Measurements from ENCODE around the gene FLNB.

The FLNB gene

DNA sequence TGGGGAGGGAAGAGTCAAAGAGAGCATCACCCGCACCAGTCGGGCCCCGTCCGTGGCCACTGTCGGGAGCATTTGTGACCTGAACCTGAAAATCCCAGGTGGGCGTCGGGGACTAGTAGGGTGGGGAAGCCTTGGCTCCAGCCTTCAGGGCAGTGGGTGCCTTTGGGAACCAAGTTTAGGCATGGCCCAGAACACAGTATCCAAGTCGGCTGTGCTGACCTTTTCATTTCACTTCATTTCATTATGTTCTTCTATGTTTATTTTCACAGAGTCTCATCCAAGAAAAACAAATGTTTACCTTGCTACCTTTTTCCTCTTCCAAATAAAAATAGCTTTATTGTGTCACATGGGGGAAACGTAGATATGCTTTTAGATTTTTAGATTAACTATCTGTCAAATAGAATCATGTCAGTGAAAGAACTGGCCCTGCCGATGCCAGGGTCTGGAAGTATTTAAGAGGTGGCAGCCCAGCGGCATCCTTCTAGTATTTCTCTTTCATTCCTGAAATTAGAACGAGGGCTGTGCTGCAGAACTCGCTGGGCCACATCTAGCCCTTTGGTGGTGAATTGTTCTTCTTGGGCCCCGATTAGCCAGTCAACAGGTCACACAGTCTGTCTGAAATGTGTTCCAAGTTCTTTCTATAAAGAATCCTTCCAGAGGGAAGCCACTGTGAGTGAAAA, 142.0 kb downstream of the FLNB start:
- DNase-seq: no peak

DNA sequence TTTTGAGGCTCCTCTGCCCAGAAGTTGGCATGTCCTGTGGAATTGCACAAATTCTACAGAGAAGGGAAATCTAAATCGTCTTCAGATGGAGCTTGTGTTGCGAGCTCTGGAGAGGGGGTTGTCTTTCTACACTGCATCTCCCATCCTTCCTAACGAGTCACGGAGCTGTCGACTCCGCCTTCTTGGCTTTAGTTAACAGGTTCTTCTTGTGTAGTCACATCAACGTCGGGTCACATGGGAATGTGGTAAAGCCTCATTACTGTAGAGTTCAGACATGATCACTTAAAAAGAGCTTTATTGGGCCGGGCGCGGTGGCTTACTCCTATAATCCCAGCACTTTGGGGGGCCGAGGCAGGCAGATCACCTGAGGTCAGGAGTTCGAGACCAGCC, 142.6 kb downstream of the FLNB start:
- DNase-seq: no peak

DNA sequence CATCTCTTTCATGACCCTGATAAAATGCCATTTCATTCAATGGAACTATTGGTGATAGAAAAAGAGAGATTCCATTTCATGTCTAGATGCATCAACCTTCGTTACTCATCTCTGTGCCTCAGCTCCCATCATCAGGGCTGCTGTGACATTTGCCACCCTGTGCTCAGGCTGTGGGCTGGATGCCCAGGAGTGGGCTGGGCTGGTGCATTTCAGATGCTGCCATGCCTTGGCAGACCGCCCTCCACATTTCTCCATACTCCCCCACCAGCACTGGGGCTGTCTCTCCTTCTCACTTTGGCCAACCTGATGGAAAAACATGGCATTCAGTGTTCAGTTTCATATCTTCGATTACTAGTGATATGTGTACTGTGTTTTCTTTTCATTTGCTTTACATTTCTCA, 143.4 kb downstream of the FLNB start:
- DNase-seq: no peak

DNA sequence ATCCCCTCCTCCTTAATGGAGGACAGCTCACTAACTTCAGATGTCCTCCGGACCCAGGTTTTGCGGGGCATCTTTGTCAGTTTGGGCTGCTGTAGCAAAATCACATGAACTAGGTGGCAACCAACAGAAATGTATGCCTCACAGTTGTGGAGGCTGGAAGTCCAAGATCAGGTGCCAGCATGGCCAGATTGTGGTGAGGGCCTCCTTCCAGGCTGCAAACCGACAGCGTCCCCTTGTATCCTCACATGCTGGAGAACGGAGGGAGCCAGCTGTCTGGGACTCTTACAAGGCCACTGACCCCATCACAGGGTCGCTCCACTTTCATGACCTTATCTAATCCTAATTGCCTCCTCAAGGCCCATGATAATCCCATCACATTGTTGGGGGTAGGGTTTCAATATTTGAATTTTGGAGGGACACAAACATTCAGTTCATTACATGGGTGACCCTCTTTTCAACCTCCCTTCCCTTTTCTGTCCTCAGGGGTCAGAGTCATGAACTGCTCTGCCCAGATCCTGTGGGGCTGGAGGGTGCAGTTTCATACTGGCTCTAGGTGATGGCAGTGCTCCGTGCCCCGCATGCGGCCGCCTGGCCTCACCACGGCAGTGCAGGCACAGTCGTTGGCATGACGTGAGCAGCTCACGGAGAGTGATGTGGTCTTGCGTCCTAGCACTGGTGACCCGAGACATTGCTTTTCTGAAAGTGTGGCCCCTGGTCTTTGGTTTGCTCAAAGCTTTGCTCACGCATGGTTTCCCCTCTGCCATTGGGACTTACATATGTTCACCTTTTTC, 144.2 kb downstream of the FLNB start:
- DNase-seq: no peak

DNA sequence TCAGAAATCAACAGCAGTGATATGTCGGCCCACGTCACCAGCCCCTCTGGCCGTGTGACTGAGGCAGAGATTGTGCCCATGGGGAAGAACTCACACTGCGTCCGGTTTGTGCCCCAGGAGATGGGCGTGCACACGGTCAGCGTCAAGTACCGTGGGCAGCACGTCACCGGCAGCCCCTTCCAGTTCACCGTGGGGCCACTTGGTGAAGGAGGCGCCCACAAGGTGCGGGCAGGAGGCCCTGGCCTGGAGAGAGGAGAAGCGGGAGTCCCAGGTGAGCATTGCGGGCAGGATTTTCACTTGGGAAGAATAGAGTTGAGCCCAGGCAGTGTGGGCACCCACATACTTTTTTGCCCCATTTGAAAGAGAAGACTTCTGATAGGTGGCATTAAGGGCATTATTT, 145.1 kb downstream of the FLNB start:
- DNase-seq: no peak

DNA sequence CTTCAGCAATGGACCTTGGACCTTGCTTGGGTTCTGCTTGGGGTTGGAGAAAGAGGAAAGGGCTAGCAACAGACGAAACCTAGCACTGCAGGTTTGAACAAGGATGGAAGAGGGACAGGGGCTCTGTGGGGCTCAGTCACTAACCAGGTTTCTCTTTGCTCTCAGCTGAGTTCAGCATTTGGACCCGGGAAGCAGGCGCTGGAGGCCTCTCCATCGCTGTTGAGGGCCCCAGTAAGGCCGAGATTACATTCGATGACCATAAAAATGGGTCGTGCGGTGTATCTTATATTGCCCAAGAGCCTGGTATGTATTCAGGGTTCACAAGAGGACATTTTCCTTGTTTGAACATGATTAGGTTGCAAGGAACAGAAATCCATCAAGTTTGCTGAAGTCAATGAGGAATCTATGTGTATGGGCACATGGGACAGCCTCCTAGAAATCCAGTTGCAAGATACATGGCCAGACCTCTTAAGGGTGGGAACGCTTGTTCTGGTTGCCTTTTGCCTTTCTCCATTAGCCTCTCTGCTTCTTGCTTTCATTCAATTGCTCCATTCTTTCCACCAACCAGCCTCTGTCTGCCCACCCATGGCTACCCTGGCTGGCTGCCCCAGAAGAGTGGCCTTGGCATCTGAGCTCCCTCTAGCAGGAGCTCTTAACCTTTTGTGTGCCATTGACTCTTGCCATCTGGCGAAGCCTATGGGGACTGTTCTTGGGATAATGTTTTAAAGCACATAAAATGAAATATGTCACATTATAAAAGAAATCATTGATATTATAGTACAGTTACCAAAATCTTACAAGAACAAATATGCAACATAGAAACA, 146.6 kb downstream of the FLNB start:
- no peak for DNase-seq

DNA sequence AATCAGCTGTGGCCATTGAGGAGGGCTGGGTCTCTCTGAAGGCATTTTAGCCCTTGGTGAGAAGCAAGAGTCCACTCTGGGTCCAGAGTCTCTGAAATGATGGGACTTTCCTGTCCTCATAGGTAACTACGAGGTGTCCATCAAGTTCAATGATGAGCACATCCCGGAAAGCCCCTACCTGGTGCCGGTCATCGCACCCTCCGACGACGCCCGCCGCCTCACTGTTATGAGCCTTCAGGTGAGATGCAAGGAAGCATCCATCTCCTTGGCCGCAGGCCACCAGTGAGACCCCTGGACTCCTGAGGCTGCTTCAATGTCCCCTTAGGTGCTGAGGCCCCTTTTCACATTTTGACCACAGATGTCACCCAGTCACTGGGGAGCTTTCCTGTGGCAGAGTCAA, 147.6 kb downstream of the FLNB start:
- no peak for DNase-seq

DNA sequence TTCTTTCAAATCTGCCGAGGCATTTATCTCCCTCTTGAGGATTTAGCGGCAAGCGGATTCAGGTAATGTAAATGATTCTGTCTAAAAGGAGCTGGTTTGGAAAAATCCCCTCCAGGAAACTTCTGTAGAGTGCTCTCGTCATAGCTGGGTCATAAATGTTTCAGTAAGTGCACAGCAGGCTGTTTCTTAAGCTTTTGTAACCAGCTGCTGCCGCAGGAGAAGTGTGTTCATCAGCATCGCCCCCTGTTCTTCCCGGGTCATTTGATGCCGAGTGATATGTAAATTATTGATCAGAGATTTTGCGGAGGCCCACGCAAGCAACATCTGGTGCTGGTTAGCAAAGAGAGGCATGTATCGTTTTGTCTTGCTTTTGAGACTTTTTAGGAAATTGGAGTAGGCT, 149.5 kb downstream of the FLNB start:
- DNase-seq: no peak

DNA sequence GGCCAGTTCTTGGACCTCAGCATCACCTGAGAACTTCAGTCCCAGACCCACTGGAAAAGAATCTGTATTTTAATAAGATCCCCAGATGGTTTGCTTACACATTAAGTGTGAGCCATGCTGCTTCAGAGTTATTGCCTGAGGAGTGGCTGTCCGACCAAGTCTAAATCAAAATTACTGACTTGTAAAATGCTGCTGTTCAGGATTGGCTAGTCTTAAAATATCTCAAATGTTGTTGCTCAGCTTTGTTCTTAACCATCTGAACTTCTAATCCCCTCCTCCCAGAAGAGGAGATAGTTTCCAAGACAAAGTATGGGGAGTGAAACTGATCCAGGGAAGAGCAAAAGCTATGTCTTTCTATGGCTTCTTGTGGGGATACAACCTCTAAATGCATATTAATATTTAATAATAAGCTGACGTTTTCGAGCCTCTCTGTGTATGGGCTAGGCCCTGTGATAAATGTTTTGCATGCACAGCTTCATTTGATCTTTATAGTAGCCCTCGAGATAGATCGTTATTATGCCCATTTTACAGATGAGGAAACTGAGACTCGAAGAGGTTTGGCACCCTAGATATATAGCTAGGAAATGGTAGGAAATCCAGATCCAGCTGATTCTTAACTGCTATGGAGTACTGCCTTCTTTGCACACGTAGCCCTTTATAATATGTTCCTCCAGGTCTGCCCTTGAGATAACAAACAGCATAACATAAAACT, 150.4 kb downstream of the FLNB start:
- DNase-seq: no peak

DNA sequence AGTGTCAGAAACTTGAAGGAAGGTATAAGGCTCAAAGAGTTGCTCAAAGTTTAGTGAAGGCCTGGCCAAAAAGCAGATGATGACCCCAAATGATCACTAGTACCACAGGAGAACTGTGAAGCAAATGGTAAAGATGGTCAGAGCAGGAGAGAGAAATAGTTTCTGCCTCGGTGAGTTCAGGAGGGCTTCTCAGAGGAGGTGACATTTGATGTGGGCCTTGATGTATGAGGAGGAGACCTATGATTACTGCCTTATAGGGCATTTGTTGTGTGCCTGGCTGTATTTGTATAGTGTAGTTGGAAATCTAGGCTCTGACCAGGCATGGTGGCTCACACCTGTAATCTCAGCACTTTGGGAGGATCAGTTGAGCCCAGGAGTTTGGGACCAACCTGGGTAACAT, 152.2 kb downstream of the FLNB start:
- no peak for DNase-seq

DNA sequence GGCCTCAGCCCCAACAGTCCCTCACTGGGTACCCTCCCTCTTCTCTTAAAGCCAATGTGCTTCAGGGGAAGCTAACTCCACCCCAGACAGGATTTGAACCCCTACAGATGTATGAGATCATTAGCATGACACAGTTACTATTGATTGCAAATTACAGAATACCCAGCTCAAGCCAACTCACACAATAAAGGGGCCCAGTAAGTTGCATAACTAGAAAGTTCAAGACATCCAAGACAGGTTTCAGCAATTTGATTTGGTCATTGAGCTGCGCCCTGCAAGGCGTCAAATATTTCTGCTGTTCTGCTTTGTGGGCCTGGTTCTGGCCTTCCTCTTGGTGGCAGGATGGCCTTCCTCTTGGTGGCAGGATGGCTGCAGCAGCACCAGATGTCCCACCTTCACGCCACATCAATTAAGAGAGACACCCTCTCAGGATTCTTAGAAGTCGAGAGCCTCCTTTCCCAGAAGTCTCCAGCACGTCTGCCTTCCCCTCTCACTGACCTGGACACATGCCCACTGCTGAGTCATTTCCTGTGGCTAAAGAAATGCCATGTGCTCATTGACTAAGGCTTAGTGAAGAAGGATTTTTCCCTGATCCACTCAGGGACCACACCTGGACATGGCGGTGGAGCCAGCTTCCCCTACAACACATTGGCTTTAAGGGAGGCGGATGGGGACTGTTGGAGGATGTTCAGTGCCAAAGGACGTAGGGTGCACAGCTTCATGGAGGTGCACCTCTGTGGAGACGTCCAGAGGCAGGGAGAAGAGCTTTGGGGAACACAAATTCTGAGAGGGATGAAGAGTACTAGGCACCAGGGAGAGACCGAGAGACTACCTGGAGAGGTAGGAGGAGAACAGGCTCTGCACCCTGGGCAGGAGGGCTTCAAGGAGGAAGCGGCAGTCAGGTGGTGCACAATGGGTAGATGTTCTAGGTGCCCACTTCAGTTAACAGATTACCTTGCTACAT, 153.5 kb downstream of the FLNB start:
- peak; percentile 51 to 67 for DNase-seq

DNA sequence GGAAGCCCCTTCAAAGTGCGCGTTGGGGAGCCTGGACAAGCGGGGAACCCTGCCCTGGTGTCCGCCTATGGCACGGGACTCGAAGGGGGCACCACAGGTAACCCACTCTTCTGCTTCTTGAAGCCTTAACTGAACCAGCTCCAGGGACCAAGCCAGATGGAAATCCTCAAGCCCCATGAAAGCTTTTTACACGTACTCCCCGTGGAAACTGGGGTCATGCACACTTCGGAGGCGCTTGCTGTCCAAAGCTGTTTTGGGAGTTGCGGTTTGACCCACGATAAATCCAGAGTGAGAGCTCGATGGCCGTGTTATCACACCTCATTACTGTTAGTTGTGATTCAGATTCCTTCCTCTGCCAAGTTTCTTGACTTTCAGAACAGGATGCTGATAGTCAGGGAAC, 155.0 kb downstream of the FLNB start:
- DNase-seq: no peak

DNA sequence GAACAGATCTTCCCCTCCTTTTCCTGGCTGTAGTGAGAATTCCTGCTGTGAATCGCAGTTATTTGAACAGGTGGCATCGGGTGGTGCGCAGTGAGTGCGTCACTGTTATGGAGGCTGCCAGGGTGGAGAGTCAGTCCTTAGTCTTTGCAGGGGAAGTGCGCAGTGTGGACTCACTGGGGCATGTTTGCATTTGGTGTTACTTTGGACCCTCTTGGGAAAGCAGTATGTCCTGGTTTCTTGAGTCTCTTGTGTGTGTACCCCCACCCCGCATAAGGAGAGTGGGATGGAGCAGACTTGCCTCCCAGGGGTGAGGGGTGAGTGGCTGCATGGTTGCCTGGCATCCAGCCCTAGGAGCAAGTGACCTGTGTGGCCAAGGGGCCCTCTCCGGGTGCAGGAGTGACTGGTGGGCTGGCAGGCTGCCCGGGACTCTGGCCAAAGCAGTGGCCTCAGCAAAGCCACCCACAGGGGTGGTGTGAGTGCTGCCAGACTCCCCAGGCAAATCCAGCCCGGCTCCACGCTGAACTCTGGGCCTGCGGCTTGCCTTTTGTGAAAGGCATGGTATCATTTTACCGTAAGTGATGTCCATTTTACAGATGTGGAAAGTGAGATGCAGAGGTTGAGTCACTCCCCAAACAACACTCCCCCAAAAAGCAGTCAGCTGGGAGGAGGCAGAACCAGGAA, 156.1 kb downstream of the FLNB start:
- no peak for DNase-seq

DNA sequence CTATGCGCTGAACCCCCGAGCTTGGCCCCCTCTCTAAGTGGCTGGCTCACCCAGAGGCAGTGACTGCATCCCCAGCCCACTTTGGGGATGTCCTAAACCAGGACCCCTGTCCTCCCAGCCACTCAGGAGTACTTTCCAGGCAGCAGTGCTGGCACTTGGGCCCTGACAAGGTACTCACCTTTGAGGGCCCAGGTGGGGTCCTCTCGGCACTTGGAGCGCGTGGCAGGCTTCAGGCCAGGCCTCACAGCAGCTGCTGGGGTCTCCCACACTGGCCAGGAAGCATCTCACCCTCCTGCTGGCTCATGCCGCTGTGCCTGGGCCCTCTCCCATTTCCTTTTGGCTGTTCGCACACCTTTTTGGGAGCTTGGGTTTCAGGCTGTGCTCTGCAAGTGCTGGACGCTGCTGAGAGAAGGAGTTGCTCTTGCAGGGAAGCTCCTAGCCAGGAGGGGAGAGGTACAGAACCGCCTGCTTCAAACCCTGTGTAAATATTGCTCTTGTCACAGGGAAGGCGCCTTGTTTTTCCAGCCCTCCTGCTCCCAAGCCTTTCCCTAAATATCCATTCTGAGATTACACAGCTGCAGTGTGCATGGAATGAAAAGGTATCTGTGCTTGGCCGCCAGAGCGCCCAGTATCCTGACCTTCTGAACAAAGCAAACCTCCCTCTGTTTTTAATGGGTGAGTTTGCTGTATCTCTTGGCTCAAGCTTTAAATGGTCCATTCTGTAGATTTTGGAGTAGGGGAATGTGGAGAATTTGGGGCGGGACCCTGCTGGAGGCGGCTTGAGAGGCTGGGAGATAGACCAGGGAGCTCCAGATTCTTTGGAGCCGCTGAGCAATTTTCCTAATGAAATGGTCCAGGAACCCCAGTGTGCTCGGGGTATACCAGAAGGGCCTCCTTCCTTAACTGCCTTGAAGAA, 156.9 kb downstream of the FLNB start:
- DNase-seq: no peak

DNA sequence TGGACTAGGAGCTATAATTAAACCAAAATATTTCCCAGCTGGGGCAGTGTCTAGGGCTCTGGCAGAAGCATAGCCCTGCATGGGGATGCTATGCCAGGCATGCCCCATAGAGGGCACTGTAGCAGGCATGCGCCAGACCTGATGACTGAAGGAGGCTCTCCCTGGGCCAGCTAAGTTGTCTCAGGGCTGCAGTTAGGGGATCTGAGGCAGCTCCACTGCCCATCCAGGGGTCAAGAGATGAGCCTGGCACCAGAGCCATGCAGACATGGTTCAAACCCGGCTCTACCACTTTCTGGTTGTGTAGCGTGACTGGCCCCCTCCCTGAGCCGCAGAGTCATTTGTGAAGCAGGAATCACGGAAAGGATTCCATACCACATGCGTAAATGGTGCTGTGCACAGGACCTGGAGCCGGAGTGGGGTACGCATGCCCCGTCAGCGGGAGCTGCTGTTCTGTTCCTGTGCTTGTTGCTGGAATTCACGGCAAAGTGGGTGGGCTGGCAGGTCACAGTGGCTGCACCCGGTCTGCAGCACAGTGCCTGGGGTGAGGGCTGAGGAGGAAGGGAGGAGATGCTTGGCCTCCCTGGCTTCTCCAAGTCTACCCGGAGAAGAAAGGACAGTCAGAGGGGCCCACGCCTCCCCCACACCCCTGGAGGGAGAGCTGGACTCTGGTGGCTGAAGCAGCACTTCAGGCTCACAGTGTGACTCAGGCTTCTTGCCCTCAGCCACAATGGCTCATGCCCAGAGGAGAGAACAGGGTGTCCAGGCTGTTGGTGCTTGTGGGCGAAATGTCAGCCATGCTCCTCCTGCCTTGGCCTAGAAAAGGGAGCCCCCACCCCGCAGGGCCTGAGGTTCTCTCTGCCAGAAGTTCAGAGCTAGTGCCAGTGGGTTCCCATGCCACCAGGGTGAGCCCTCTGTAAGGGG, 159.5 kb downstream of the FLNB start:
- DNase-seq: peak; percentile 24 to 74

DNA sequence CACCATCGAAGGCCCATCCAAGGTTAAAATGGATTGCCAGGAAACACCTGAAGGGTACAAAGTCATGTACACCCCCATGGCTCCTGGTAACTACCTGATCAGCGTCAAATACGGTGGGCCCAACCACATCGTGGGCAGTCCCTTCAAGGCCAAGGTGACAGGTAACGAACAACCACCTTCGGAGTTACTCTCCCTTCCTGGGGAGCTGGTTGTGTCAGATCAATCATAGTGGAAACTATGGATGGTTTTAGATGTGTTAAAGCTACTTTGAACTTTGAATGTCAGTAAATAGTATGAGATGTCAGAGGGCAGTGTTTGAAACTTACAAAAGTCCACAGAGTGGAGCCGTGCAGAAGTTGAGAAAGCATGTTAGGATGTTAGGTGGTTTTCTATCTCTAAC, 160.3 kb downstream of the FLNB start:
- DNase-seq: no peak

DNA sequence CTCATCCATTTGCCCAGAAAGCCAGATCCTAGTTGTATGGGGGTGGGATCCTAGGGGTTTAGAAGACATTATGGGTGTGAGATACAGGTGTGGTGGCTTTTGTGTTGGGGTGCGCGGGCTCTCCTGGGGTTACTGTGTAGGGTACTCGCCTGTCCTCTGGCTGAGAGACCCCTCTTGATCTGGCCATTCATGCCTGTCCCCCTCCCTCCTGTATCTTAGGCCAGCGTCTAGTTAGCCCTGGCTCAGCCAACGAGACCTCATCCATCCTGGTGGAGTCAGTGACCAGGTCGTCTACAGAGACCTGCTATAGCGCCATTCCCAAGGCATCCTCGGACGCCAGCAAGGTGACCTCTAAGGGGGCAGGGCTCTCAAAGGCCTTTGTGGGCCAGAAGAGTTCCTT, 161.1 kb downstream of the FLNB start:
- DNase-seq: no peak

DNA sequence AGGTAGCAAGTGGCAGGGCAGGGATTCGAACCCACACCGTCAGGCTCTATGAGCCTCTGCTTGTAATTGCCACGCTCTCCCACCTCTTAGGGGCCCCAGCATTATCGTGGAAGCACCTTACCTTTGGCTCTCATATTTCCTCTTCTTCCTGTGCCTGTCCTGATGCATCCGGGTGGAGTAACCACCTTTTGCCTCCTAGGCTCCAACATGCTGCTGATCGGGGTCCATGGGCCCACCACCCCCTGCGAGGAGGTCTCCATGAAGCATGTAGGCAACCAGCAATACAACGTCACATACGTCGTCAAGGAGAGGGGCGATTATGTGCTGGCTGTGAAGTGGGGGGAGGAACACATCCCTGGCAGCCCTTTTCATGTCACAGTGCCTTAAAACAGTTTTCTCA, 162.2 kb downstream of the FLNB start:
- DNase-seq: no peak

DNA sequence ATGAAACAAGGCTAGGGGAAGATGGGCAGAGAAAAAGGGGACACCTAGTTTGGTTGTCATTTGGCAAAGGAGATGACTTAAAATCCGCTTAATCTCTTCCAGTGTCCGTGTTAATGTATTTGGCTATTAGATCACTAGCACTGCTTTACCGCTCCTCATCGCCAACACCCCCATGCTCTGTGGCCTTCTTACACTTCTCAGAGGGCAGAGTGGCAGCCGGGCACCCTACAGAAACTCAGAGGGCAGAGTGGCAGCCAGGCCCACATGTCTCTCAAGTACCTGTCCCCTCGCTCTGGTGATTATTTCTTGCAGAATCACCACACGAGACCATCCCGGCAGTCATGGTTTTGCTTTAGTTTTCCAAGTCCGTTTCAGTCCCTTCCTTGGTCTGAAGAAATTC, 162.9 kb downstream of the FLNB start:
- DNase-seq: no peak
